Mucosa of descending colon (tissue), 3 donors: ENCODE measurements around the gene KRT17. TPM values are rescaled to one million over a fixed set of nuclear protein-coding genes. Genes with fewer than 3 reads are reported as not detected.
"Not testable (repeated sequence)": the region's sequence is repeated elsewhere in the genome, so short reads cannot be mapped to it uniquely, and the experiment has no call there.

Source experiments
- ATAC-seq: fragments of 200-7000 bp; cut with Tn5 transposase; one replicate; pipeline ENCODE4 v1.9.1; 2020; ENCODE audit warnings: mild to moderate bottlenecking, moderate library complexity
- DNase-seq, 3 donors: peaks; one replicate each; pipeline ENCODE4 v3.0.0-alpha.2; 2020
- H3K36me3 ChIP-seq: fragments of 200-600 bp; one replicate; pipeline ENCODE4 v1.8.0; 2021; ENCODE audit warnings: low read depth, mild to moderate bottlenecking
- H3K4me1 ChIP-seq: fragments of 200-600 bp; one replicate; pipeline ENCODE4 v1.8.0; 2021; ENCODE audit warnings: low read depth, mild to moderate bottlenecking
- H3K4me3 ChIP-seq: fragments of 200-600 bp; one replicate; pipeline ENCODE4 v1.8.0; 2021; ENCODE audit warnings: mild to moderate bottlenecking
- H3K9me3 ChIP-seq: fragments of 200-600 bp; one replicate; pipeline ENCODE4 v1.8.0; 2021; ENCODE audit warnings: mild to moderate bottlenecking
- CTCF ChIP-seq: fragments of 200-600 bp; IDR thresholded peaks from one replicate; pipeline ENCODE4 v1.8.0; 2022; ENCODE audit warnings: antibody characterized with exemption, mild to moderate bottlenecking
- intact Hi-C, 2 donors: fragments of 100-400 bp; cut with DNase I in 1 of 2; cut with micrococcal nuclease in 1 of 2; formaldehyde crosslinking; loops; one replicate each; pipeline versions ENCODE4 v1.11.0 to v1.11.1; 2022; cut with DNase I, micrococcal nuclease
- total RNA-seq, 3 donors: library from RNA; stranded (reverse); fragmentation: NEBNext Ultra II Directional in 2 of 3; extraction: Animal tissue kit (Norgen Biotek cat#: 25700) in 2 of 3; gene quantifications; one replicate each; pipeline versions ENCODE4 v1.2.1 to v1.2.4, GENCODE V29; 2021 to 2023
- donor health status: DM: no; HTN: no; CAD: no; lungs with moderate emphysema.
- donor health status: DM: no; HTN: no; CAD: no.
- donor health status: DM: no; HTN: yes; CAD: no.

The KRT17 gene
- total RNA-seq, 3 donors from 2014 or later: 0.76 TPM; not detected in 2

- H3K36me3 ChIP-seq: no peaks in the 10 kb centered on the region
- peak; percentile 98 for ATAC-seq
- no peaks in the 10 kb centered on the region for H3K4me1 ChIP-seq
- no peak overlapping the region for H3K4me3 ChIP-seq
- H3K9me3 ChIP-seq: no peaks in the 10 kb centered on the region
- DNase-seq: peak; percentile 77 to 94 (median 90)
- intact Hi-C loops: no loop called here
- peak; percentile 76 for TF ChIP-seq CTCF
Observed at GRCh38 chr17:41579484-41580243, 44.7 kb downstream of the KRT17 start.

GRCh38 chr17:41578971-41579370 is 45.4 kb downstream of the KRT17 start:
- intact Hi-C loops: no loop called here
- Histone ChIP-seq H3K4me3 (no peak overlapping the region), H3K36me3 (no peaks in the 10 kb centered on the region), H3K4me1 (no peaks in the 10 kb centered on the region), H3K9me3 (no peaks in the 10 kb centered on the region)
- DNase-seq (no peak), ATAC-seq (no peak)
- TF ChIP-seq CTCF: no peak

DNA sequence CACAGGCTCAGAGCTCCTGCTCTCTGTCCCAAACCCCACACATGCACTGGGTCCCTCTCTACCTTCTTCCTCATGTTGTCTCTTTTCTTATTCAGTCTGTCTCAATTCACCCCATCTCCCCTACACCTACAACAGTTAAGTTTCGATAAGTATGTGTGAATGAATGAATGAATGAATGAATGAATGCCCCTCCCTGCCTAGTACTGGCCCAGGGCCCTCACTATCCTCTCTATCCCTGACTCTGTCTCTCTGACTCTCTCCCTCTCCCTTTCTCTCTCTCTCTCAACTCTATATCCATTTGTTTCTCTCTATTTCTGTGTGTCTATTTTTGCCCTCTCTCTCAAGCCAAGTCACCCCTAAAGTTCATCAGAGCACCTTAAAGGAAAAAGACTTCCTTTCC is 45.8 kb downstream of the KRT17 start:
- no peak for ATAC-seq
- intact Hi-C loops: no loop called here
- no peaks in the 10 kb centered on the region for H3K4me1 ChIP-seq
- no peak for DNase-seq
- no peaks in the 10 kb centered on the region for H3K36me3 ChIP-seq
- no peak overlapping the region for H3K4me3 ChIP-seq
- no peaks in the 10 kb centered on the region for H3K9me3 ChIP-seq
- TF ChIP-seq CTCF: no peak

GRCh38 chr17:41576740-41577139 is 47.6 kb downstream of the KRT17 start:
- H3K9me3 ChIP-seq, H3K4me1 ChIP-seq, H3K36me3 ChIP-seq, DNase-seq, H3K4me3 ChIP-seq, intact Hi-C loops: not testable (repeated sequence)
- peak; percentile 57 for ATAC-seq

GRCh38 chr17:41575336-41575735 is 49.0 kb downstream of the KRT17 start:
- Histone ChIP-seq H3K4me3 (no peak overlapping the region), H3K36me3 (no peaks in the 10 kb centered on the region), H3K4me1 (no peaks in the 10 kb centered on the region), H3K9me3 (no peaks in the 10 kb centered on the region)
- TF ChIP-seq CTCF: no peak
- no peak for ATAC-seq
- intact Hi-C loops: no loop called here
- DNase-seq: no peak

- Histone ChIP-seq H3K4me3 (no peak within 1 kb of the TSS), H3K9me3 (no peaks in the 10 kb centered on the region), H3K36me3 (no peaks in the 10 kb centered on the region), H3K4me1 (no peaks in the 10 kb centered on the region)
- TF ChIP-seq CTCF: no peak
- DNase-seq (no peak), ATAC-seq (no peak)
- intact Hi-C loops: no loop called here
Observed at GRCh38 chr17:41571561-41572434, 52.6 kb downstream of the KRT17 start, which contains the start of gene KRT9. Gene KRT9, minus strand, starts transcription at chr17:41572059. Its CDS starts 67 bp downstream, at chr17:41571992.
